CD1c-positive myeloid dendritic cell (primary cell): ENCODE measurements around the gene TICAM2.
"Not testable (repeated sequence)": the region's sequence is repeated elsewhere in the genome, so short reads cannot be mapped to it uniquely, and the experiment has no call there.

Experiments
- DNase-seq: peaks from one replicate; pipeline ENCODE4 v3.0.0-alpha.2; 2016; ENCODE audit errors: extremely low spot score

TICAM2 gene

GRCh38 chr5:115601701-115602590, at the start of gene TICAM2:
Gene TICAM2, minus strand, starts transcription at chr5:115602479. Its CDS starts 21,223 bp downstream, at chr5:115581256.
- peak; percentile 73 for DNase-seq

DNA sequence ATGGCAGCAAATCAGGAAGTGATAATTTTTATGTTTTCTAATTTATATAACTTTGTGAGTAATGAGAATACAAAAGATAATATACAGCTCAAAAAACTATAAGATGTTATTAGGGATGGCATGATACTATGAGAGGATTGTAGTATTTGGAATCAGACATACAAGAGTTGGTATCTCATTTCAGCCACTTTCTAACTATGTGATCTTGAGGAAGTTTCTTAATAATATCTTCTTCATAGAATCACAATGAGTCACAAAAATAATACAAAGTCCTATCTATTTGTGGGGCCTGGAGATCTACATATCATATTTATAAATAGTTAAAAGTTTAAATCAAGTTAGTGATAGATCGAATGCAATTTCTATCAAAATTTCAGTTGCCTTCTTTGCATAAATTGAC, 47.3 kb upstream of the TICAM2 start:
- DNase-seq = no peak

DNA sequence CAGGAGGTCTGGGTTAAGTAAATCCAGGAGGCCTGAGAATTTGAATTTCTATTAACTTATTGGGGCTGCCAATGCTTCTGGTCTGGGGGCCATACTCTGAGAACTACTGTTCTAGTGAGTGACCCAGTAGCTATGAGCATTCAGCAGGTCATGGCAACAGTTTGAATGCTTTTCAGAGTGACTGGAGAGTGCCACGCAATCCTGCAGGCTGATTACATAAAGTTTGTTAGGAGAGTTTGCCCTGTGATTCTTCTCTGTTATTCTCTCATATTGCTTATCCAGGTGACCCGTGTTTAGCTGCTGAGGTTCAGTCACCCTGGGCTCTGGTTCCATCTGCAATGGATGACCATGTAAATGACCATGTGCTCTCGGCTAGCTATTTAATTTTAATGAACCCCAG, 45.8 kb upstream of the TICAM2 start:
- DNase-seq = no peak

DNA sequence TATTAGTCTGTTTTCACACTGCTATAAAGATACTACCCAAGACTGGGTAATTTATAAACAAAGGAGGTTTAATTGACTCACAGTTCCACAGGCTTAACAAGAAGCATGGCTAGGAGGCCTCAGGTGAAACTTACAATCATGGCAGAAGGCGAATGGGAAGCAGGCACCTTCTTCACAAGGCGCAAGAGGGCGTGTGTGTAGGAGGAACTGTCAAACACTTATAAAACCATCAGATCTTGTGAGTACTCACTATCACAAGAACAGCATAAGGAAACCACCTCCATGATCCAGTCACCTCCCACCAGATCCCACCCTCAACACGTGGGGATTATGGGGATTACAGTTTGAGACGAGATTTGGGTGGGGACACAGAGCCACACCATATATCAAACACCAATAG, 43.1 kb upstream of the TICAM2 start:
- DNase-seq = not testable (repeated sequence)

DNA sequence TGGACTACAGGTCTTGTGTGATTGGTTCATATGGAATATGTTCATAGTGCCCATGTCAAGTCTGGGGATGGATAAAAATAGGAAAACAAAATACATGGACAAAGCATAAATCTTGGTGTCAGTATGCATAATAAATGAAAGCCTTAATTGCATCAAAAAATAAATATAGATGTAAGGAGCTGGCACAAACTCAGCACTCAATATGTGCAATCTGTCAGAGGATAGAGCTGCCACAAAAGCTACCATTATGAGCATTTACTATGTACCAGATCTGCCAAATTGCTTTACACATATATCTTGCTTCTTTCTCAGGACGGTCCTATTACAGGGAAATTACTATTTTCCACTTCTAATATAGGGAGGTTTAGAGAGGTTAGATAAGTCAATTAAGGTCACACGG, 41.8 kb upstream of the TICAM2 start:
- DNase-seq = no peak

DNA sequence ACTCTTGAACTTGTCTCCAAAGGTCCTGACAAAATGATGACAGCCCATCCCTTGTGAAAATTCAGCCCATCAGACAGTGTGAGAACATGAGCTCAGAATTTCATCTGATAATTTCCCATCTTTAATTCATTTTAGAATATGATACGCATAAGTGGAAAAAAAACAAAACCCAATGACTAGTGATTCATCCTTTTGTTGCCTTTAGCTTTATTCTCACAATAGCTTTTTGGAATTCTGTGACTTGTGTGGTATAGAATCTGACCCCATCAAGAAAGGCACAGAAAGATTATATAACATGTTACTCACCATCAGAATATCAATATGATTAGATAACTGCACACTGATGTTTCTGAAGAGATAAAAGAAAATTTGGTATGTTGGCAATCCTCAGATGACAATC, 39.7 kb upstream of the TICAM2 start:
- DNase-seq = no peak

DNA sequence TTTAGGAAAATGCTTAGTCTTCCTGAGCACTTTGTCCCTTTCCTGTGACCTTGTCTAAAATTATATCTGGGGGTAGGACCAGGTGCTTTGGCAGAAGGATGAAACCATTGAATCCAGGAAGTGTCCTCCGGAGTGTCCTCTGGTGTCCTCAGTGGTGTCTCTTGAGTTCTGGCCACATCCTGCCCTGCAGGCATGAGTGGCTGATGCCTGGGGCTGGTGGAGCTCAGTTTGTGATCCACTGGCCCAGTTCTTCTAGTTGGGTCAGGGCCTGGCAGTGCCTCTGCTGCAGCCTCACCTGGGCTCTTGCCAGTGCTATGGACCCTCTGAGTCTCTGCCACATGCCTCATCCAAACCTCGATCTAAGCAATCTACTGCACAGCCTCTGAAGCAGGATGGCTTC, 38.0 kb upstream of the TICAM2 start:
- DNase-seq = no peak

DNA sequence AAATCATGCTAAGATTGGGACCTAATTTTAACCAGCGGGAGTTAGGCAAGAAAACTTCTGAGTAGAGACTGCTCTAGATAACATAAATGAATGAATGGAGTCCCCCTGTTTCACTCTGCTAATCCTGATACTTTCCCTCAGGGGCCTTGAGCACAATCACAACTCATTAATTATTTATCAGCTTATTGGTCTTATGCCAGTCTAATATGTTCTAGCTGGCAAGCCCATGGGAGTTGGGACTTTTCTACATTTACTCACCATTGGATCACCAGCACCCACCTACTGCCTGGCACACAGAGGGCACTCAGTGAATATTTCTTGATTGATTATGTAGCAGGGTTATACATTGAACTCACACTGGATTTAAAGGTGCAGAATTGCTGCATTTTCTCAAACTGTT, 37.1 kb upstream of the TICAM2 start:
- no peak for DNase-seq

- DNase-seq = no peak
Measured at GRCh38 chr5:115637507-115637906, 35.2 kb upstream of the TICAM2 start.

DNA sequence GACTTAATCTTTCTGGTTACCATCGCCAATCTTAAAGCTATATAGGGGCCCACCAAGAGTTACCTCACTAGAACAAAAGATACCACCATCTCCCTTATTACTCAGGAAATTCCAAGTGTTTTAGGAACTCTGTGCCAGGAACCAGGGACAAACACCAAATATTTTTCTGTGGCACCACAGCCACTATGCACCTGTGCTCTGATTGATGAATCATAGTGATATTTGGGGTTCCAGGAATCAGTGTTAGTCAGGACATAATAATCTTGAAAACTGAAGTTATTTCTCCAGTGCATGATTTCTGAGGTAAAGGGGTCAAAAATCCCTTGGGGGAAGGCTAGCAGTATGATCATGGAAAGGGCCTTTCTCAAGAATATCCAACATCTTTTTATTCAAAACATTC, 33.7 kb upstream of the TICAM2 start:
- no peak for DNase-seq

DNA sequence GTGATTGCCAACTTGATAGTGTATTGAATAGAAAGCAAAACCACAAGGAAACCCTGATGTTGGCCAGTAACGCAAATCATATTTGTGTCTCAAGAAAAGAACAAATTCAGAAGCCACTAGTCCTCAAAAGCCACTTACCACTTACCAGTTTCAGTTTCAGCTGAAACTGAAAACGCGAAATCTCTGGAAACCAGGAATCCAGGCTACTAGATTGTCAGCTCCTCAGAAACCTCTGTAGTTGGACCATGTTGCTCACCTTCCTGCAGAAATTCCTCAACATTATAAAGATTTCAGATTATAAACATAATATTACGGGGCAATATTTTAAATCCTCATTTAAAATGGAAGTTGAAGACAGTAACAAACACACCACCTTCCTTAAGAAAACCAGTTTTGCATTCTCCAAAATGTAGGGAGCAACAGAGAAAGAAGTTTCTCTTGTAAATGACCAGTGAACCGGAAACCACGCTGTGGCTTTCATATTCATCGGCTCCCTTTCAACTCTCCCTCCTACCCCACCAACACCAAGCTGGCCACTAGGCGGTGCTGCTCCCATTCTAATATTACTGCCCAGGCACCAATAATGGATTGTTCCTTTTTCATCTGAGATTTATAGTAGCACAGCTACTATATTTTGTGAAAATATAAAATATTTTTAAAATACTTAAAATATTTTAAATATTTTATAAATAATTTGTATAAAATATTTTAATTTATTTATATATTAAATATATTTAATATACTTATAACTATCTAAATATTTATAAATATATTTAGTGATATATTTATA, 32.3 kb upstream of the TICAM2 start:
- DNase-seq = peak; percentile 88

GRCh38 chr5:115629903-115630302, 27.6 kb upstream of the TICAM2 start:
- DNase-seq = no peak

GRCh38 chr5:115627295-115627865, 25.1 kb upstream of the TICAM2 start:
- peak; percentile 35 for DNase-seq

DNA sequence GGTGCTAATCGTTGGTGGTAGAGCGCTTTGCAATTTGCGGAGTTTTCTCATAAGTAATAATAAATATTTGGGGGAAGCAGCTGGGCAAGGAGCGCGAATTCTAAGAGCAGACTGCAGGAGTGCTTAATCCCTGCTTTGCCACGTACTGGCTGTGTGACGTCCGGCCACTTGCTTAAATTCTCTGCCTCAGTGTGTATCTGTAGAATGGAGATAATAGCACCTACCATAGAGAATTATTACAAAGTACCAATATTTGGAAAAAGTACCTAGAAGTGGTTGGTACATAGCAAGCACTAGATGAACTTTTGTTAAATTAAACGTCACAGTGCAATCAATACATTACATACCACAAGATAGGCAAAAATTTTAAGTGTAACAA, 24.2 kb upstream of the TICAM2 start:
- DNase-seq = no peak

DNA sequence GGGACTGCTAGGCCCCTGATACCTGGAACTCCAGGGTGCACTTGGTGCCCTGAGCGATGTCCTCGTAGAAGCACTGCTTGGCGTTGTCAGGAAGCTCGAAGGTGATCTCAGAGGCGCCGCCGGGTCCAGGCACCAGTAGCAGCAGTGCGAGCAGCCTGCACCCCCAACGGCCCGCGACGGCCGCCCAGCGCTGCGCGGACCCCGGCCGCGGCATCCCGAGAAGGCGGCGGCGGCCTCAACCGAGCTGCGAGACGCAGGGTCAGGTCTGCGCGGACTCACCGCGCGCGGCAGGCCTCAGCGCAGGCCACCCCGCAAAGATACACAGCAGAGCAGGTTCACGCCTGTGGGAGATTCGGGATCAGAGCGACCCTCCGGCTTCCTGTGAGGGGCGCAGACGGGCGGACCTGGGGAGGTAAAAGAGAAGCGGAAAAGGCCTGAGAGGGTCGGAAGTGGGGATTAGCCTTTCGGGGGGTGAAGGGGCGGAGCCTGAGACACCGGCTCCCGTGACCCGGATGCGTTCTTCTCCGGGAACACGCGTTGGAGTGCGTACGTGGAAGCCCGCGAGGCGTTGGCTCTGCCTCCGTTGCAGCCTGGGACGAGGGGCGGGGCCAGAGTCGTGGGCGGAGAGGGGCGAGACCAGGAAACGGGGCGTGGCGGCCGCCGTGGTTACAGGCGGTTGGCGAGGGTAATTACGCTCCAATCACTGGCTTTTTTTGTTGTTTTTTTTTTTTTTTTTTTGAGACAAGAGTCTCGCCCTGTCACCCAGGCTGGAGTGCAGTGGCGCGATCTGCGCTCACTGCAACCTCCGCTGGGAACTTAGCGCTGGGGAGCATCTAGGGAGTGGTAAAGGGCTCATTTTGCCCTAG, 23.5 kb upstream of the TICAM2 start, which contains the start of gene TMED7:
Gene TMED7, minus strand, starts transcription at position 458 of the 866 bp plus-strand sequence. Its CDS starts 244 bp downstream, at position 214.
- peak; percentile 100 for DNase-seq

DNA sequence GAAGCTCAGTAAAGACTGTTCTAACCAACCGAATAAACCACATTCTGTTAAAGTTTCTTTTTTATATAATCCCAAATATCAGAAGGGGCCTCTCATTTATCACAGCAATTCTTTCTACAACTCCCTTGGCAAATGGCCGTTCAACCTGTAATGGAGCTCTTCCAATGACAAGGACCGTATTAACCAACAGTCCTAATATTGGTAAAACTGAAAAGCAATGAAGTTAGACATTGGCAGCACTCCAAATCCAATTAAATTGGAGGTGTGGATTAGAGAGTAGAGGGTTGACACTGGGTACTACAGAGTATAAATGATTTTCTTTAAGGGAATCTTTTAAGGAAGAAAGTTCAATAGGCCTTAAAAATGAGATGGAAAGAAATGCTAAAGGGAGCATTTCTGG, 22.7 kb upstream of the TICAM2 start:
- no peak for DNase-seq

DNA sequence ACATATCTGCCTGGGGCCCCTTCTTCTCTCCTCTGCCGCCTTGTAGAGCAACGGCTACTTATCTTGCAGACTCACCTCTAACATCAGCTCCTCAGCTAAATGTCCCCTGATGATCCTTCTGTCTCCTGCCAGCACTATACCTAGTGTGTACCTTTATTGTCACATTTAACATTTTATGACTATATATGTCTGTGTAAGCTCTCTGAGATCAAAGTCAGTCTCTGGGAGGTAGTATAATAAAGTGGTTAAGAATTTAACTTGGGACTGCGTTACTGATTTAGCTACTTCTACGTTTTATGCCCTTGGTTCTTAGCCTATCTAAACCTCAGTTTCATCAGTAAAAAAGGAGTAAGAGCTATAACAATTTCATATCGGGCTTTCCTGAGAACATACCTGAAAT, 21.4 kb upstream of the TICAM2 start:
- DNase-seq = no peak

DNA sequence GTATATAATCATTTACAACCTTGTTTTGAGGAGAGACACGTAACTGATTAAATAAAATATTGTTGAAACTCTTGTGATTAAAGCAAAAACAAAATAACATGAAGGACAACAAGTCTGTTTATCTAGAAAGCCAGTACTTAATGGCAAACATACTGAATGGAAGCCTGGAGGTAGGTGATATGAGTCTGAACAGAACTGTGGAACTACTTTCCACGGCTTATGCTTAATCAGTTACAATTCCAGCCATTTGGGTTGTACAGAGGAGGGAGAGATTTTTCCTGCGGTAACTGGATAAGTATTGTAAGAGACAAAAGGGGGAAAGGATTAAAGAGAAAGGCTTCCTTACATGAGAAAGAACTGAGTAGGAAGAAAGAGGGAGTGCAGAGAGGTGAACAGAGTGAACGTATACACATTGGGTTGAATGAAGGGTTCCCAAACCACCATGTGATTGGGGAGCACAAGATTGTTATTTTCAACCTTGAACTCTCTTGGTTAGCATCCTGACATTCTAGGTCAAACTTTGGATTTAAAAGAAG, 19.2 kb upstream of the TICAM2 start:
- DNase-seq = no peak

GRCh38 chr5:115616892-115617291, 14.6 kb upstream of the TICAM2 start:
- DNase-seq = no peak

DNA sequence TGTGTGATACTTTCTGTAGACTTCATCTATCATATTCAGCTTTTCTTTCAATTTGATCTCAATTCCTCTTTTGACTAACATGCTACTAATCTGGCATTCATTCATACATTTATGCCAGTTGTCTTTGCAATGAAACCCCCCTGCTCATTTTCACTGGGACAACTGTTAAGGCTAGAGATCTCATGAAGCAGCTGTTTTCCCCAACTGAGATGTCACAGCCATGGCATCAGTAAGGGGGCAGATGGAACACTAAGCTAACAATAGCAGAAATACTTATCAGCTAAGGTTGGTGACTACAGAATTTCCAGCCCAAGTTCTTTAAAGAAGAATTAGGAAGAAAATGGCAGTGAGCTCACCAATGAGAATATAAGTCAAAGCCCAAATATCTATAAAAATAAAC, 14.2 kb upstream of the TICAM2 start:
- DNase-seq = no peak

DNA sequence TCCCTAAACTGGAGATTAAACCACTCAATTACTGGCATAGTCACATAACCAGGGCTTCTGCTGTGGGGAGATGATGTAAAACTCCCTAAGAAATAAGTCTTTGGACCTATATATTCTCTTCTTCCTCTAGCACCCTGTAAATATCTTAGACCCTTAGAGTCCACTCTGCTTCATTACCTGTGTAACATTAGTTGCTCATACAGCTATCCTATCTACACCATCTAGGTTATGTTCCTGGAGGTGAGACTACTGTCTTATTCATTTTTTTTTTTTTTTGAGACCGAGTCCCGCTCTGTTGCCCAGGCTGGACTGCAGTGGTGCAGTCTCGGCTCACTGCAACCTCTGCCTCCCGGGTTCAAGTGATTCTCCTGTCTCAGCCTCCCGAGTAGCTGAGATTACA, 9.6 kb upstream of the TICAM2 start:
- no peak for DNase-seq
